ENCODE results near the gene NFKB1. TPM values are rescaled to one million over a fixed set of nuclear protein-coding genes. Genes with fewer than 3 reads are reported as not detected.
"Not testable (repeated sequence)": the region's sequence is repeated elsewhere in the genome, so short reads cannot be mapped to it uniquely, and the experiment has no call there.

Gene NFKB1
- total RNA-seq, 4 donors from 2014 or later = 32.9 to 56.0 (median 40.9) TPM

DNA sequence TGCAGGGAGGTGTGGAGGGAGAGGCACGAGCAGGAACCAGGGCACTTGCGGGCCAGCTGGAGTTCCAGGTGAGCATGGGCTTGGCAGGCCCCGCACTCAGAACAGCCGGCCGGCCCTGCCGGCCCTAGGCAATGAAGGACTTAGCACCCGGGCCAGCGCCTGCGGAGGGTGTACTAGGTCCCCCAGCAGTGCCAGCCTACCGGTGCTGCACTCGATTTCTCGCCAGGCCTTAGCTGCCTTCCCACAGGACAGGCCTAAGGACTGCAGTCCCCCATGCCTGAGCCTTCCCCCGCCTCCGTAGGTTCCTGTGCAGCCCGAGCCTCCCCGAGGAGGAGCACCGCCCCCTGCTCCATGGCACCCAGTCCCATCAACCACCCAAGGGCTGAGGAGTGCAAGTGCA lies 18.0 kb upstream of the NFKB1 start:
- H3K9me3 ChIP-seq = no peaks in the 10 kb centered on the region
- TF ChIP-seq, protein P1, sequence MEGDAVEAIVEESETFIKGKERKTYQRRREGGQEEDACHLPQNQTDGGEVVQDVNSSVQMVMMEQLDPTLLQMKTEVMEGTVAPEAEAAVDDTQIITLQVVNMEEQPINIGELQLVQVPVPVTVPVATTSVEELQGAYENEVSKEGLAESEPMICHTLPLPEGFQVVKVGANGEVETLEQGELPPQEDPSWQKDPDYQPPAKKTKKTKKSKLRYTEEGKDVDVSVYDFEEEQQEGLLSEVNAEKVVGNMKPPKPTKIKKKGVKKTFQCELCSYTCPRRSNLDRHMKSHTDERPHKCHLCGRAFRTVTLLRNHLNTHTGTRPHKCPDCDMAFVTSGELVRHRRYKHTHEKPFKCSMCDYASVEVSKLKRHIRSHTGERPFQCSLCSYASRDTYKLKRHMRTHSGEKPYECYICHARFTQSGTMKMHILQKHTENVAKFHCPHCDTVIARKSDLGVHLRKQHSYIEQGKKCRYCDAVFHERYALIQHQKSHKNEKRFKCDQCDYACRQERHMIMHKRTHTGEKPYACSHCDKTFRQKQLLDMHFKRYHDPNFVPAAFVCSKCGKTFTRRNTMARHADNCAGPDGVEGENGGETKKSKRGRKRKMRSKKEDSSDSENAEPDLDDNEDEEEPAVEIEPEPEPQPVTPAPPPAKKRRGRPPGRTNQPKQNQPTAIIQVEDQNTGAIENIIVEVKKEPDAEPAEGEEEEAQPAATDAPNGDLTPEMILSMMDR (IDR thresholded peaks at IDR 0.05) = no peak
- TF ChIP-seq POLR2AphosphoS5 (IDR thresholded peaks at IDR 0.05) = no peak
- TF ChIP-seq POLR2A (IDR thresholded peaks at IDR 0.05) = no peak
- no peak for TF ChIP-seq EP300 (IDR thresholded peaks at IDR 0.05)
- no peak overlapping the region for H3K4me3 ChIP-seq
- H3K4me1 ChIP-seq = no peaks in the 10 kb centered on the region
- DNase-seq (ENCODE audit: low spot score in 2 of 2) = no peak
- H3K36me3 ChIP-seq = no peaks in the 10 kb centered on the region
- H3K27ac ChIP-seq = no peak overlapping the region
- WGBS = 85% methylated on average over 5 of the region's 17 CpGs
- no peaks in the 10 kb centered on the region for H3K27me3 ChIP-seq

DNA sequence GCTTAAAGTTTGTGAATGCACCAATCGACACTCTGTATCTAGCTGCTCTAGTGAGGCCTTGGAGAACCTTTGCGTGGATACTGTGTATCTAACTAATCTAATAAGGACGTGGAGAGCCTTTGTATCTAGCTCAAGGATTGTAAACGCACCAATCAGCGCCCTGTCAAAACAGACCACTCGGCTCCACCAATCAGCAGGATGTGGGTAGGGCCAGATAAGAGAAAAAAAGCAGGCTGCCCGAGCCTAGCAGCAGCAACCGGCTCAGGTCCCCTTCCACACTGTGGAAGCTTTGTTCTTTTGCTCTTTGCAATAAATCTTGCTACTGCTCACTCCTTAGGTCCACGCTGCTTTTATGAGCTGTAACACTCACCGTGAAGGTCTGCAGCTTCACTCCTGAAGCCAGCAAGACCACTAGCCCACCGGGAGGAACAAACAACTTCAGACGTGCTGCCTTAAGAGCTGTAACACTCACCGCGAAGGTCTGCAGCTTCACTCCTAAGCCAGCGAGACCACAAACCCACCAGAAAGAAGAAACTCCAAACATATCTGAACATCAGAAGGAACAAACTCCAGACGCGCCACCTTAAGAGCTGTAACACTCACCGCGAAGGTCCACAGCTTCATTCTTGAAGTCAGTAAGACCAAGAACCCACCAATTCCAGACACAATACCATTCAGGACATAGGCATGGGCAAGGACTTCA lies 17.0 kb upstream of the NFKB1 start:
- 91% methylated on average over 19 of the region's 19 CpGs for WGBS
- not testable (repeated sequence) for H3K4me3 ChIP-seq; H3K9me3 ChIP-seq; H3K36me3 ChIP-seq; H3K4me1 ChIP-seq; H3K27me3 ChIP-seq; H3K27ac ChIP-seq; DNase-seq (ENCODE audit: low spot score in 2 of 2)

DNA sequence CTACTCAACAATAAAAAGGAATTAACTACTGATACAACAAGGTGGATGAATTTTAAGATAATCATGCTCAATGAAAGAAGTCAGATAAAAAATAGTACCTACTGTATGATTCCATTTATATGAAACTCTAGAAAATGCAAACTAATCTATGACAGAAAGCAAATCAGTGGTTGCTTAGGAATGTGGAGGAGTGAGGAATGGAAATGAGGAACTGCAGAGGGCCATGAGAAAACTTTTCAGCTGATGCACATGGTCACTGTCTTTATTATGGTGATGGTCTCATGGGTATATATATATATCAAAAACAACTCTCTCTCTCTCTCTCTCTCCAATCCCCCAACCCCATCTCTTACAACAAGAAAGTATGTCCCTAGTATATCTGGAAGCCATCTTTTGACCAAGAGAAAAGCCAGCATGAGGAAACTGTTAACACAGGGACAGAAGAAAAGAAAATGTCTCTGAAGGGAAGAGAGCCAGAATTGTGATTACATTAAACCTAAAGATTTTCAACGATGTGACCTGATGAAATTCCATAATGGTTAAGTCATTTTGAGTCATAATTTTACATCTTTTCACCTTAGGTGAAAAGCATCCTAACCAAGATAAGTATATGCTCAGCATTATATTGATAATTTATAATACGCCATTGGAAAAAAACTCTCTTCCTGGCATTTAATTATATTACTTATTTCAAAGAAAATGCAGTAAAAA lies 8.5 kb upstream of the NFKB1 start:
- WGBS = 63% methylated on average over 2 of the region's 2 CpGs

DNA sequence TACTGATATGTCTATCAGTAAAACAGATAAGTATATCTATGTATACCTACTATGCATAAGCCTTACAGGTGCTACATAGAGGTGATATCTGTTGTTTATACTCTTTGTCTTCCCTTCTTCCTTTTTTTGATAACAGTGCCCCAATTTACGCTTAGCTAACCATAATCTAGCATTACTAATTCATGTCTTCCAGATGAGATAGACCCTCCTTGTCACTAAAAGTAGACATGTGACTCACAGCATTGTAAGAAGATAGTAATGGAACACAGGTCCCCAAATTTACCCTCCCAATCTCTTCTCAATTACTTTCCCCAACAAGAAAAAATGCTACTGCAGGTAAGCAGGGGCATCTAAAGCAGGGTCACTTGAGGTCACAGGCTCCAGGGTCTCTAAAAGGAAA lies 7.9 kb upstream of the NFKB1 start:
- no peaks in the 10 kb centered on the region for H3K27me3 ChIP-seq
- H3K4me1 ChIP-seq = peaks cover 13% of the 10 kb centered on the region
- no peaks in the 10 kb centered on the region for H3K9me3 ChIP-seq
- TF ChIP-seq POLR2A (IDR thresholded peaks at IDR 0.05) (no peak), EP300 (IDR thresholded peaks at IDR 0.05) (no peak), POLR2AphosphoS5 (IDR thresholded peaks at IDR 0.05) (no peak)
- TF ChIP-seq, protein P1 (IDR thresholded peaks at IDR 0.05) = no peak
- H3K27ac ChIP-seq = no peak overlapping the region
- 90% methylated on average over 1 of the region's 1 CpG for WGBS
- no peaks in the 10 kb centered on the region for H3K36me3 ChIP-seq
- H3K4me3 ChIP-seq = no peak overlapping the region
- no peak for DNase-seq (ENCODE audit: low spot score in 2 of 2)

More for the DNA sequence above, 8.5 kb upstream of the NFKB1 start:
- Histone ChIP-seq H3K4me3 (no peak overlapping the region), H3K4me1 (peaks cover 13% of the 10 kb centered on the region), H3K36me3 (no peaks in the 10 kb centered on the region), H3K27me3 (no peaks in the 10 kb centered on the region), H3K27ac (no peak overlapping the region), H3K9me3 (no peaks in the 10 kb centered on the region)
- no peak for DNase-seq (ENCODE audit: low spot score in 2 of 2)
- no peak for TF ChIP-seq POLR2A (IDR thresholded peaks at IDR 0.05)
- TF ChIP-seq, protein P1 (IDR thresholded peaks at IDR 0.05) = no peak
- TF ChIP-seq POLR2AphosphoS5 (IDR thresholded peaks at IDR 0.05) = no peak
- no peak for TF ChIP-seq EP300 (IDR thresholded peaks at IDR 0.05)

DNA sequence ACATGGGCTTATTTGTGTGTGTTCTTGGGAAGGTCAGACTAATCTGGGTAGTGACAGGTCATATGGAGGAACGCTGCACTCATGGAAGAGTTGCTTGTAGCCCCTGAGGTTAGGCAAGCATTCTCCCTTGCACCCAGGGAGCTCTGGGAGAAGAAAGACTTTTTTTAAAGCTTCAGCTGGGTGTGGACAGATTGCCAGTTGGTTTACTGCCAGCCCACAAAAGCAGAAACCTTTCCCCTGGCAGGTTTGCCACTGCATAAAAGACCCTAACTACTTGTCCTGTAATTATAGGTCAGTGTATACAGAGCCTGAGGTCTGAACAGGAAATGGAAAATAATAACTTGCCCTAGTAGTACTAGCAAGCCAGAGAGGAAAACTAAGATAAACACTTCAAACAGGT lies 7.4 kb upstream of the NFKB1 start:
- H3K27me3 ChIP-seq = no peaks in the 10 kb centered on the region
- H3K4me3 ChIP-seq = no peak overlapping the region
- WGBS = 45% methylated on average over 1 of the region's 1 CpG
- TF ChIP-seq POLR2AphosphoS5 (IDR thresholded peaks at IDR 0.05) = no peak
- TF ChIP-seq EP300 (IDR thresholded peaks at IDR 0.05) = no peak
- TF ChIP-seq POLR2A (IDR thresholded peaks at IDR 0.05) = no peak
- TF ChIP-seq, protein P1 (IDR thresholded peaks at IDR 0.05) = no peak
- no peak for DNase-seq (ENCODE audit: low spot score in 2 of 2)
- no peak overlapping the region for H3K27ac ChIP-seq
- H3K9me3 ChIP-seq = no peaks in the 10 kb centered on the region
- peaks cover 13% of the 10 kb centered on the region for H3K4me1 ChIP-seq
- no peaks in the 10 kb centered on the region for H3K36me3 ChIP-seq
